ENCODE results near the gene TAGLN. TPM values are rescaled to one million over a fixed set of nuclear protein-coding genes. Genes with fewer than 3 reads are reported as not detected.
"Not testable (repeated sequence)": the region's sequence is repeated elsewhere in the genome, so short reads cannot be mapped to it uniquely, and the experiment has no call there.

The TAGLN gene
- total RNA-seq, 1 donor from 2014 or later: 465 TPM

- H3K36me3 ChIP-seq: peaks cover 26% of the 10 kb centered on the region
- no peaks in the 10 kb centered on the region for H3K27me3 ChIP-seq
- intact Hi-C loops (cut with DNase I): no loop called here
- H3K9me3 ChIP-seq: no peaks in the 10 kb centered on the region
- H3K4me3 ChIP-seq: no peak overlapping the region
- no peak for DNase-seq
- no peak for TF ChIP-seq CTCF (IDR thresholded peaks at IDR 0.05)
- no peak for ATAC-seq
- no peak overlapping the region for H3K27ac ChIP-seq
- peaks cover 31% of the 10 kb centered on the region for H3K4me1 ChIP-seq
Observed at GRCh38 chr11:117181586-117182550, 17.3 kb upstream of the TAGLN start.

GRCh38 chr11:117182551-117182935 lies 16.6 kb upstream of the TAGLN start:
- no peak overlapping the region for H3K4me3 ChIP-seq
- ATAC-seq (no peak), DNase-seq (no peak)
- H3K36me3 ChIP-seq: peaks cover 26% of the 10 kb centered on the region
- peaks cover 29% of the 10 kb centered on the region for H3K4me1 ChIP-seq
- no peak for TF ChIP-seq CTCF (IDR thresholded peaks at IDR 0.05)
- no peaks in the 10 kb centered on the region for H3K27me3 ChIP-seq
- no peaks in the 10 kb centered on the region for H3K9me3 ChIP-seq
- intact Hi-C loops (cut with DNase I): no loop called here
- H3K27ac ChIP-seq: no peak overlapping the region

GRCh38 chr11:117183178-117183577 lies 16.0 kb upstream of the TAGLN start:
- DNase-seq; intact Hi-C loops (cut with DNase I); H3K27ac ChIP-seq; H3K27me3 ChIP-seq; H3K9me3 ChIP-seq; H3K4me3 ChIP-seq; ATAC-seq: not testable (repeated sequence)
- Histone ChIP-seq H3K36me3 (peaks cover 26% of the 10 kb centered on the region), H3K4me1 (peaks cover 22% of the 10 kb centered on the region)

- no peaks in the 10 kb centered on the region for H3K27me3 ChIP-seq
- no peaks in the 10 kb centered on the region for H3K9me3 ChIP-seq
- intact Hi-C loops (cut with DNase I): no loop called here
- TF ChIP-seq CTCF (IDR thresholded peaks at IDR 0.05): no peak
- H3K4me3 ChIP-seq: no peak overlapping the region
- DNase-seq (no peak), ATAC-seq (peak; percentile 35)
- H3K4me1 ChIP-seq: peaks cover 22% of the 10 kb centered on the region
- peaks cover 26% of the 10 kb centered on the region for H3K36me3 ChIP-seq
- H3K27ac ChIP-seq: no peak overlapping the region
Observed at GRCh38 chr11:117183724-117184349, 15.3 kb upstream of the TAGLN start.

GRCh38 chr11:117185736-117186430 lies 13.3 kb upstream of the TAGLN start:
- no peaks in the 10 kb centered on the region for H3K27me3 ChIP-seq
- H3K27ac ChIP-seq: peak overlapping the region; percentile 65
- no peak overlapping the region for H3K4me3 ChIP-seq
- no peak for TF ChIP-seq CTCF (IDR thresholded peaks at IDR 0.05)
- H3K9me3 ChIP-seq: no peaks in the 10 kb centered on the region
- intact Hi-C loops (cut with DNase I): no loop called here
- no peak for DNase-seq
- H3K36me3 ChIP-seq: peaks cover 42% of the 10 kb centered on the region
- peaks cover 8% of the 10 kb centered on the region for H3K4me1 ChIP-seq
- peak; percentile 12 for ATAC-seq

GRCh38 chr11:117186431-117186761 lies 12.8 kb upstream of the TAGLN start:
- peaks cover 3% of the 10 kb centered on the region for H3K4me1 ChIP-seq
- no peaks in the 10 kb centered on the region for H3K9me3 ChIP-seq
- no peak overlapping the region for H3K4me3 ChIP-seq
- peaks cover 43% of the 10 kb centered on the region for H3K36me3 ChIP-seq
- intact Hi-C loops (cut with DNase I): no loop called here
- no peak for TF ChIP-seq CTCF (IDR thresholded peaks at IDR 0.05)
- H3K27me3 ChIP-seq: no peaks in the 10 kb centered on the region
- no peak for DNase-seq
- peak overlapping the region; percentile 65 for H3K27ac ChIP-seq
- ATAC-seq: no peak
